GM10266 (cell line): ENCODE results near the gene PCDHGA2.
A peak's percentile ranks its signal among the peaks of the same experiment; 100 is the strongest.
"Not testable (repeated sequence)": the region's sequence is repeated elsewhere in the genome, so short reads cannot be mapped to it uniquely, and the experiment has no call there.

Source experiments
- DNase-seq: peaks from one replicate; pipeline ENCODE4 v3.0.0; 2012; ENCODE audit errors: extremely low spot score
- CTCF ChIP-seq: IDR thresholded peaks from 2 replicates; pipeline ENCODE4 v1.5.1; 2012; ENCODE audit warnings: mild to moderate bottlenecking, low read depth; ENCODE audit not compliant: control insufficient read depth, insufficient read depth; ENCODE audit errors: missing control alignments

The PCDHGA2 gene

DNA sequence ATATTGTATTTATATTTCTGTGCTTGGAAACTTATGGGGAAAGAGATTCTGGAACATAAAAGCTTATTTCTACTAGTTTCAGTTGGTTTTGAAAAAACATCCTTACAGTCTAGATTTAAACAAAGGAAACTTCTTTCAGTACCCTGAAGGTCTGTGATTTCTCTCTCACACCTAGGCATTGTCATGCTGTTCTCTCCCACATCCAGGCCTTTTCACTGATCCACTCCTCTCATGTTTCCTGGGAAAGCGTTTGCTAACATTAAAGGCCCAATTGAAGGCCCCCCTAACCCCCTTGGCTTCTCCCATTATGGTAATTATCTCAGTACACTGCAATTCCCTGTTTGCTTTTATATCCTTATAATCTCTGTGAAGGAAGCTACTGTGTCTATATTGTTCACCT, 4.2 kb downstream of the PCDHGA2 start:
- DNase-seq: no peak
- no peak for TF ChIP-seq CTCF

- peak; percentile 65 for DNase-seq
- TF ChIP-seq CTCF: peak; percentile 26
Measured at GRCh38 chr5:141343242-141343952, 4.8 kb downstream of the PCDHGA2 start, which contains the start of gene PCDHGA3. PCDHGA3 (plus strand) TSS chr5:141343829; CDS start chr5:141344034, 205 bp downstream.

DNA sequence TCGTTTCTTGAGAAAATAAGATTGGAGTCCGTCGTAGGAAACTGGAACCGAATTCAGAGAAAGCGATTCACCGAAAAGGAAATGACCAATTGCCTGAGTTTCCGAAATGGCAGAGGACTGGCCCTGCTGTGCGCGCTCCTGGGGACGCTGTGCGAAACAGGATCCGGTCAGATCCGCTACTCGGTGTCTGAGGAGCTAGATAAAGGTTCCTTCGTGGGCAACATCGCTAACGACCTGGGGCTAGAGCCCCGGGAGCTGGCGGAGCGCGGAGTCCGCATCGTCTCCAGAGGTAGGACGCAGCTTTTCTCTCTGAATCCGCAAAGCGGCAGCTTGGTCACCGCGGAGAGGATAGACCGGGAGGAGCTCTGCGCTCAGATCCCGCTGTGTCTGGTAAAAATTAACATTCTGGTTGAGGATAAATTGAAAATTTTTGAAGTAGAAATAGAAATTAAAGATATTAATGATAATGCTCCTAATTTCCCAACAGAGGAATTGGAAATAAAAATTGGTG, 5.4 kb downstream of the PCDHGA2 start:
- no peak for TF ChIP-seq CTCF
- DNase-seq: no peak

GRCh38 chr5:141345327-141345726, 6.8 kb downstream of the PCDHGA2 start:
- DNase-seq: no peak
- TF ChIP-seq CTCF: no peak

DNA sequence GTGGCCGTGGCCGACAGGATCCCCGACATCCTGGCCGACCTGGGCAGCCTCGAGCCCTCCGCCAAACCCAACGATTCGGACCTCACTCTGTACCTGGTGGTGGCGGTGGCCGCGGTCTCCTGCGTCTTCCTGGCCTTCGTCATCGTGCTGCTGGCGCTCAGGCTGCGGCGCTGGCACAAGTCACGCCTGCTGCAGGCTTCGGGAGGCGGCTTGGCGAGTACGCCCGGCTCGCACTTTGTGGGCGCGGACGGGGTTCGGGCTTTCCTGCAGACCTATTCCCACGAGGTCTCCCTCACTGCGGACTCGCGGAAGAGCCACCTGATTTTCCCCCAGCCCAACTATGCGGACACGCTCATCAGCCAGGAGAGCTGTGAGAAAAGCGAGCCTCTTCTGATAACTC, 7.5 kb downstream of the PCDHGA2 start:
- DNase-seq: not testable (repeated sequence)

- DNase-seq: peak; percentile 59
- peak; percentile 49 for TF ChIP-seq CTCF
Measured at GRCh38 chr5:141349917-141350619, 11.5 kb downstream of the PCDHGA2 start, which contains the start of gene PCDHGB1. PCDHGB1 (plus strand) TSS chr5:141350099; CDS start chr5:141350261, 162 bp downstream.

- no peak for TF ChIP-seq CTCF
- no peak for DNase-seq
Measured at GRCh38 chr5:141351591-141351990, 13.0 kb downstream of the PCDHGA2 start.
